ENCODE measurements around the gene PSPC1.

PSPC1 gene

DNA sequence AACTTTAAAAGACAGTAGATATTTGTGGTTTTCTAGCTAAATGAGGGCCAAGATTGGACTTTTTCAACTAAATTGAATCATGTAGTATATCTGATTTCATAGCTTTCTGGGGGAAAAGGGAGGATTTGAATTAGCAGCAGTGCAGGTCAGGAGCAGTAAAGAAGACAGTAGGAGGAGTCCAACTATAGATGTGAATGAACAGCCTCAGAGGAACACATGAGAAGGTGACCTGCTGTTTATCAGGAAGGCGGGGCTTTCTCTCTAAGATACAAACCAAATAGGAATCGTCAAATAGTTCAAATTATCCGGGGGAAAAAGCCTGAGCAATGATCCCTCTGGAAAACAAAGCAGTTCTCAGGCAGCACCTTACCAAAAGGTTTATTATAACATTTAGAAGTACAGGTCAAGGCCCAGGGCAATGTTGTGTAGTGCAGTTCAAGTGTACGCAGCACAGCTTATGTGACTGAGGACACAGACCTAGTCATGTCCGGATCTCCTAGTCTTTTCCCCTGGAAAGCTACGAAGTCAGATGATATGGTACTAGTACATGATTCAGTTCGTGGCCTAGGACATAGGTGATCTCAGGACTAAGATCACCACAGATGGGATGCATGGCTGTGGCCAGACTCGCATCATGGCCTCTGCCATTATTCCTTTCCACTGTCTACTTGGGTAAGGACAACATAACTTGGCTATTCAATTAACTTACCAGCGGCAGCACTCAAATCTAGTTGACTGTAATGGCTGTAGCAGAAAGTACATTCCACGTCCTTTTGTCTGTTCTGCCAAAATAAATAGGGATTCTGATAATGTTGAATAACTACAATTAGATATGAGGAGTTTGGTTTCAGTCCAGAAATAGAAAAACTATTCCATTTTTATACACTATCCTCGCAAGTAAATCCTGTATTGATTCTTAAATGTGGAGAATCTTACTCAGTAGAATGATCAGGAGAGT lies 109.0 kb downstream of the PSPC1 start:
- no peak for DNase-seq (ENCODE audit: low read depth in 2 of 2)

DNA sequence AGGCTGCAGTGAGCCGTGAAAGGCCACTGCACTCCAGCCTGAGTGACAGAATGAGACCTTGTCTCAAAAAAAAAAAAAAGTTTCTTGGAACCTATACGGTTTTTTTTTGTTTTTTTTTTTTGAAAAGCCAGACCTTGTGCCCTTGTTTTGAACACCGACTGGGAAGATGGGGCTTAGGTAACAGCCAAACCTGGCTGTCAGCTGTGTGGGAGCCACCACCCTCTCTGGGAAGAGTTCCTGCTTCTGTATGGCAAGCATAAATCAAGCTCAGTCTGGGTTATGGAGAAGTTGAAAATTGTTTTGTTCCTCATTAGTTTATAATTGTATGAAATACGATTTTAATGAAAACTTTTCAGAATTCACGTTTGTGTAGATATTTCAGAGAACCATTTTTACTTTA lies 109.8 kb downstream of the PSPC1 start:
- DNase-seq (ENCODE audit: low read depth in 2 of 2) = no peak

DNA sequence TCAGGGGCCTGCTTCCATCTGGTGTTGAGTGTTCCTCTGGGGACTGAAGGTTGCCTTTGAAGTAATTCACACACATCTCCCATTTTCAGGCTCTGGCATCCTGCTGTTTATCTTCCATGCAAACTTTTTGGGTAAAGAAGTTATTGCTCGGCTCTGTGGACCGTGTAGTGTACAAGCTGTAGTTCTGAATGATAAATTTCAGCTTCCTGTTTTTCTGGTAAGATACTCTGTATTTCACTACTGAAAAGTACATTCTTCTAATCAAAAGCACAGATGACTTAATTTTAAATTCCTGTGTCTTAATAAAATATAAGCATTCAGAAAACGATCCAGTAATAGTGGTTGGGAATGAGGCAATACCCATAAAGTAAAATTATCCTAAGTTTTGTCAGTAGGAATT lies 112.6 kb downstream of the PSPC1 start:
- no peak for DNase-seq (ENCODE audit: low read depth in 2 of 2)

DNA sequence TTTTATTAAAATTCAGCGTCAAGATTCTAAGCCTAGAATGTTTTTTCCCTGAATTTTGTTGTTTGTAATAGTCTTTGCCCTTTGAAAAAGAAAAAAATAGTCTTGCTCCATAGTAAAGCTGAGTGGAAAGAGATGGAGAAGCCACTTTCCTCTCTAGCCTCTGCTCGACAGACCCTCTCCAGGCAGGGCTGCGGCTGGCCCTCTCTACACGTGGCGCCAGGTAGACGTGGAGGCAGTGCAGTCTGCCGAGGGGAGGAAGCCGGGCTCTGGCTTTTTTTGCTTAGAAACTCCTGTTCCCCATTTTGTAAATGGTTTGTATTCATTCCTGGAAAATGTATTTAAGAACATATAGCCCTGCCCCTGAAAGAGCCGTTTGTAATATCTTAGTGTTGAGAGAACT lies 114.0 kb downstream of the PSPC1 start:
- DNase-seq (ENCODE audit: low read depth in 2 of 2) = no peak

DNA sequence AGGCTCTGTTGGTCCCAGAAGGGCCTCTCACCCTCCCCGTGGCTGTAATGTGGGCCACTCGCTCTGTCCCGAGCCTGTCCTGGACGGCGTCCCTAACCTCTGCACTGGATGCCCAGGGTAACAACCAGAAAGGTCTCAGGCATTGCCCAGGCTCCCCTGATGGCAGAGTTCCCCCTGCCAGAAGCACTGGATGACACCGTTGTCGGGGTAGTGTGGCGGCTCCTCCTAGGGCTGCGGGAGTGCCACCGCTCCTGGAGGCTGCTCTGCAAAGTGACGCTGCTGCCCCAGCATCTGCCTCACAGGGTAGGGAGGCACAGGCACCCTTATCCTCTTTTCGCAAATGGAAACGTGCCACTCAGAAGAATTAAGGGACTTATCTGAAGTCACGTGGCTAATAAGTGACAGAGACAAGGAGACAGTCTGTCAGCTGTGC lies 117.3 kb downstream of the PSPC1 start:
- DNase-seq (ENCODE audit: low read depth in 2 of 2) = no peak

DNA sequence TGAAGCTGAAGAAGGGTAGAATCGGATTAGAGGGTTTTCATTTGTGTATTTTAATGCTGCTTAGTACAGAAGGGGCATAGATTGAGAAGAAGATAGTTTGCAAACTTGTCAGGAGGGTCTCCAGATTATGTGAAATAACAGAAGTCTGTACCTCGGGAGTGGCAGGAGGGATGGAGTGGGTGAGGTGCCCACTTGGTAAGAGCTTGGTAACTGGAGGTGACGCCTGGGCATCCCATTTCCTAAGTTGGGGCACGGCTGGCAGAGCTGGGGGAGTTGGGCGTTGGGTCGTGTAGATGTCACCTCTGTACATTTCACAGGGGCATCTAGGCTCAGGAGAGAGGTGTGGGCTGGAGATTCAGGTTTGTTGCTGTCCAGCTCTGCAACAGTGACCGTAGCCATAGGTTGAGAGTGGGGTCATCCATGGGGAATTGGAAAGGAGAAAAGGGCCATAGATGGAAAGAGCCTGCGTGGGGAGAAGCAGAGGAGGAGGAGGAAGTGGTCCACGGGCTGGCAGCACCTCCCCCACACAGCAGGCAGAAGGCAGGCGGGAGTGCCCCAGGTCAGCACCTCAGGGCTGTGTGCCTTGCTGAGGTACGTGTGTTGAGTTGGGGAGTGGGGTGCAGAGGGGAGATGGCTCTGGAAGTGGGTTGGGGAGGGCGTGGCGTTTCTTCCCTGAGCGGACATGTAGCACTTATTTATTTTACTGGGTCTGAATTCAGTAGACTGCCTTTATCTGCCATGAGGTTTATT lies 118.1 kb downstream of the PSPC1 start:
- DNase-seq (ENCODE audit: low read depth in 2 of 2) = no peak

DNA sequence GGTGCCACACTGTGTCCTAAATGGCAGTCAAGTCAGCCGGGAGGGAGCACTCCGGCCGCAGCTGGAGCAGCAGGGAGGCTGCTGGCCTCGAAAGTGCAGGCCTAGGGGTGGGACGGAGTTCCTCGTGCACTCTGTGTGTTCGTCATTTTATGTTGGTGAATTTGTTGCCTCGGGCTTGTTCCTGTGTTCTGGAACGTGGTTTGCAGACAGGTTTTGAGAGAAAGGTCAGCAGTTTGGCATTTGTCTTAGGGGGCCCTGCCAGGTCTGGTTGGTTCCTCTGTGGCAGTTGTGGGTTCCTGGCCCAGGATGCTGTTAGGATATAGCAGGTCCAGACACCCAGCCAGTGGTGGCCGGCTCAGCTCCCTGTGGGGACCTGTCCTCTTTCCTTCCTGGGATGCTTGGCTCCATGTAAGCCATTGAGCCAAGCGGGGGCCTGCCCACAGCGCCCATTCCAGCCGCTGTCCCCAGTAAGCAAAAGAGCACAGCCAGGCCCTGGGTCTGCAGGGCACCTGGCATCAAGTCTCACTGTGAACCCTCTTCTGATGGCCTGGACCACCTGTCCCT lies 119.2 kb downstream of the PSPC1 start:
- no peak for DNase-seq (ENCODE audit: low read depth in 2 of 2)

DNA sequence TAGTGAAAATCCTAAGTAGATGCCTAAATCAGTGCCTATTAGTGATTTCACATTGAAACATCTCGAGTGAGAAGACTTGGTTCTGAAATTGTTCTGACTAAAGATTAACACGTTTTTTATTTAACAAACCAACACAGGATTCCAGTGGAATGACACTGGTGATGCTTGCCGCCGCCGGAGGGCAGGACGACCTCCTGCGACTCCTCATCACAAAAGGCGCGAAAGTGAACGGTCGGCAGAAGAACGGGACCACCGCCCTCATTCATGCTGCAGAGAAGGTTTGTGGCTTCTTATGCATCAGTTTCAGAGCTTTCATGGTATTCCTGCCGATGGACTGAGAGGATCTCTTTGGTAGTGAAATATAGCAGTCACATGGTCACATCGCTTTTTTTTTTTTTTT lies 121.2 kb downstream of the PSPC1 start:
- no peak for DNase-seq (ENCODE audit: low read depth in 2 of 2)

DNA sequence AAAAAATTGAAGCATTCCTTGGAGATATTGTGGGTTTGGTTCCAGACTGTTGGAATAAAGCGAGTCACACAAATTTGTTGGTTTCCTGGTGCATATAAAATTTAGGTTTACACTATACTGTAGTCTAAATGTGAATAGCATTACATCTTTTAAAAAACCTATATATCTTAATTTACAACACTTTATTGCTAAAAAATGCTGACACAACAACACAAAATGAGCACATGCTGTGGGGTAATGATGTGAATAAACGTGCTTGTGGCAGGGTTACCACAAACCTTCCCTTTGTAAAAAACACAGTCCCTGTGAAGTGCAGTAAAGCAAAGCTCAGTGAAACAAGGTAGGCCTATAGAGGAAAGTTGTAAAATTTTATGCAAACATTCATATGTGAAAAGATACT lies 121.6 kb downstream of the PSPC1 start:
- DNase-seq (ENCODE audit: low read depth in 2 of 2) = no peak

DNA sequence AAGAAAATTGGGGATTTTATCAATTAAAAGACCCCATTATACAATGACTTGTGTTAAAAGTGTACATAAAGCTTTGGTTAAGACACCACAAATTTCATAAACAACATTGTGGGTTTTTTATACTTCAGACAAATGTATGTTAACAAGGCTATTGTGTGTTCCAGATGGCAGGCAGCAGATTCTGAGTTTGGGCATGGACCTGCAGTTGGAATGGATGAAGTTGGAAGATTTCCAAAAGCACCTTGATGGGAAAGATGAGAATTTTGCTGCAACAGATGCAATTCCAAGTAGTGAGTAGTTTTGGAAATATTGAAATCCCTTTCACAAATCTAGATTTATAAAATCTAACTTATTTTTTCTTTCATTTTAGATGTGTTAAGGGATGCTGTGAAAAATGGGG lies 123.9 kb downstream of the PSPC1 start:
- DNase-seq (ENCODE audit: low read depth in 2 of 2) = no peak

DNA sequence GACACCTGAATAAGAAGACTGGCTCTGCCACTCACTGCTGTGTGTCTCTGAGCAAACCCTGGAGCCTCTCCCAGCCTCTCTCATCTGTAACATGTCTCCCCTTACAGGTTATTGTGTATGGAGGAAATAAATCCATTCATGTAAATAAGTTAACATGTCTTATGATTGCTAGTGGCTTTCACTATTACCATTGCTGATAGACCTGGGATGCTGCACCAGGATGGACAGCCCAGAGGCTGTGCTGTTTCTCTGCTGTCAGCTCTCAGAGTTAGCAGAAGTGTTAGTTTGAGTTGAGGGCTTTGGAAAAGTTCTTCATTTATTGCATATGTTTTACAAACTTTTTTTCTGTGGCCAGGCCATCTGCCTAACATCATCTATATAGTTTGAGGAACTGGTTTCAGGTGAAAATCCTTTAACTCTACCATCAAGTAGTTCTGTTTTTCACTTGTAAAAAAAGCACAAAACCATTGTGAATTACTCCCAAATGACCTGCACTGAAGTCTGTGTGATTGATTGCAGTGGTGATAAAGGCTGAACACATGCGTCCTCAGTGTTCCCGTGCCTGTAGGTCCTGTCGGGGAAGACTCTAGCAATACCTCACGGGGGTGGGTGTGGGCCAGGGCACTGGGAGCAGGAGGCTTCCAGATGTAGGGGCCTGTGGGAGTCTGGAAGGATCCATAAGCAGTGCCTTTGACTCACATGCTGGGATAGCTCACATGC lies 124.7 kb downstream of the PSPC1 start:
- DNase-seq (ENCODE audit: low read depth in 2 of 2) = no peak

Measured in stimulated activated CD8-positive, alpha-beta memory T cell treated with anti-CD3 and anti-CD28 coated beads, Interleukin-2, amount 100 ng/mL, for 1 hour (primary cell).